Stimulated activated naive CD4-positive, alpha-beta T cell (primary cell): ENCODE data around the gene RGS11.
"Not testable (repeated sequence)": the region's sequence is repeated elsewhere in the genome, so short reads cannot be mapped to it uniquely, and the experiment has no call there.

ENCODE experiments used
- DNase-seq, 6 experiments: peaks; one replicate each; lab custom pipeline; 2025; lab: John Stamatoyannopoulos, UW

Gene RGS11

DNA sequence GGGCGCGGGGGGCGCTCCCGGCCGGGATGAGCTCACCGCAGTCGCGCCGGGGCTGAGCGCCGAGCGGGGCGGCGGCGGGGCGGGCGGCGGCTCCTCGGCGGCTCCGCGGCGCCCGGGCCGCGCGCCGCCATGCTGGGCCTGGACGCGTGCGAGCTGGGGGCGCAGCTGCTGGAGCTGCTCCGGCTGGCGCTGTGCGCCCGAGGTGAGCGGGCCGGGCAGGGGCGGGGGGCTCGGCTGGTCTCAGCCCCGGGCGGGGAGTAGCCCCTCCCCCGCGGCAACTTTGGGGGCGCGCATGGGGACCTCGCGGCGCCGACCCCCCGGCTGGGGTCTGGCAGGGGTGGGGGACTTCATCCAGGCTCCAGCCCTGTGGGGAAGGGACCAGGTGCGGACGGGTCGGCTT, 4.8 kb upstream of the RGS11 start, which contains the start of gene ARHGDIG:
TSS of gene ARHGDIG (plus strand) at position 40 of the 400 bp plus-strand sequence. CDS start at position 130, 90 bp downstream.
- no peak for DNase-seq

DNA sequence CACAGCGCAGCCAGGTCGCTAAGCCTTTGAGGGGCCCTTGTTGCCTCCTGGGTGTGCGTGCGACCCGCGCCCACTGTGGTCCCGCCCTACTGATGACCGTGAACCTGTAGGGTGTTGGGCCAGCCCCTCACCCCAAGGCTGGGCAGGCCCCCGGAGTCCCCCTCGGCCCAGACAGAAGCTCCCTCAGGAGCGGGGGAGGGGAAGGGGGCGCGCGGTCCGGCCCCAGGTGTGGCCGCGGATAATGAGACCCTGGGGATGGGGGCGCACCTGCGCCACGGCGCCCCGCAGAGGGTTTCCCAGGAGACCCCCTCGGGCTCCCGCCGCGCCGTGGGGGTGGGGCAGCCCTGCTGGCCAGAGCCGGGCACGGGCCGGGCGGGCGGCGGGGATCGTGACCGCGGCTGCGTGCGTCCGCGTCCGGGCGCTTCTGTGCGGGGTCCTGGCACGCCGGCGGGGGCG, 4.3 kb upstream of the RGS11 start:
- DNase-seq = no peak

DNA sequence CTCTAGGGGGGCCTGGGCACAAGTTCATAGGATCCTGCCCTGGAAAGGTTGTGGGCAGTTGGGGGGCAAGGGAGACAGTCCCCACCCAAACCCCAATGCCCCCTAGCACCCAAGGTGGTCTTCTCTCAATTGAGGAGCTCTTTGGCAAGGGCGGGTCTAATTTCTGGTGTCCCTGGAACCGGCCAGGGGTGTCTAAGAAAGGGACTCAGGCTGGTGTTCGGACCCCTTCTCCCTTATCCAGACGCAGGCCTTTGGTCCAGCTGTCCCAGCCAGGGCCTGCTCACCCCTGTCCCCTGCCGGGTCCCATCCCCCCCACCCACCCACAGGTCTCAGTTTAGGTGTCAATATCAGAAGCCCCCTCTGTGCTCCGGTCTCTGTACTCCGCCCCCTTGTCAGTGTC, 3.8 kb upstream of the RGS11 start:
- DNase-seq = no peak

DNA sequence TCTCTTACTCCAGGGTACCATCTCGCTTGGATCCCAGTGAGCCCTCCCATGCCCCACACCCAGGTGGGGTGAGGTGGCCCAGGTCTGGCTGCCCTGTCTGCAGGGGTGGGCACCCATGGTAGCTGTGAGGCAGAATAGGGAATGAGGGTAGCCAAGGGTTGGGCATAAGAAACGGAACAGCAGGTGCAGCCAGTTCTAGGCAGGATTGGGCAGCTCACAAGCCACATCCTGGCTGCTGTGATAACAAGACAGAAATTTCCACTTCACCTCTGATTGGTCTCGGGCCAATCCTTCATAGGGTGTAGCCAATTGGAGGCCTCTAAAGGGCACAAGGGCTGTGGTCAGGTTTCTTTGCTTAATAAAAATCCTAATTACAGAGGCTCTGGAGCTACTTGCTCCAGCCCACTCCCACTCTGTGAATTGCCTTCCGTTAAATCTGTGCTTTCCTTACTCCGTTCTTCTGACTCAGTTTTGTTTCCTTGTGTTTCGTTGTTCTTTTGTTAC, 3.2 kb upstream of the RGS11 start:
- DNase-seq = peak in 4 of 6 experiments; percentile 19 to 56 (median 43)

- no peak for DNase-seq
Observed at GRCh38 chr16:276426-277077, 808 bp upstream of the RGS11 start.

DNA sequence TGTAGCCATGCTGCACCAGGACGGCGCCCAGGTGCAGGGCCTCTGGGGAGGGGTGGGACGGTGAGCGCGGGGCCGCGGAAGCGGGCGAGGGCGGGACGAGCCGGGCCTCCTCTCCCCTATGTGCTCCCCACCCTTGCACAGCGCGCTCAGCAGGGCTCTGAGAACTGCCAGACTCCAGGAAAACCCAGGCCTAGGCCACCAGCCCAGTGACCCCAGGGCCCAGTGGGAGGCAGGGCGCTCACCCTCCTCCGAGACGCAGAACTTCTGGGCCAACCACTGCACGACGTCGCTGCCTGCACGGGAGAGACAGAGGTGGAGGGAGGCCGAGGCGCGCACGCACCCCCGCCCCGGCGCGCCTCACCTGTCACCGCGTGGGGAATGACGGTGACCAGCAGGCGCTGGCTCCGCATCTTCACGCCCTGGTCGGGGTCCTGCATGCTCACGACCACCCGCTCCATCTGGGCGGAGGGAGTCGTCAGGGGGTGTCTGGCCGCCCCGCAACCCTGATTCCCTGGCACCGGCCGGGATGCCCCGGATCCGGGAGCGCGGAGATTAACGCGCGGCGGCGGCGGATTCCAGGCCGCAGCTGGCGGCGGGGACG, 603 bp downstream of the RGS11 start:
- DNase-seq = peak in 2 of 6 experiments; percentile 10 to 16

- DNase-seq = no peak
Observed at GRCh38 chr16:273547-274421, 2.0 kb downstream of the RGS11 start.

GRCh38 chr16:272633-273546, 2.9 kb downstream of the RGS11 start:
- DNase-seq = no peak

DNA sequence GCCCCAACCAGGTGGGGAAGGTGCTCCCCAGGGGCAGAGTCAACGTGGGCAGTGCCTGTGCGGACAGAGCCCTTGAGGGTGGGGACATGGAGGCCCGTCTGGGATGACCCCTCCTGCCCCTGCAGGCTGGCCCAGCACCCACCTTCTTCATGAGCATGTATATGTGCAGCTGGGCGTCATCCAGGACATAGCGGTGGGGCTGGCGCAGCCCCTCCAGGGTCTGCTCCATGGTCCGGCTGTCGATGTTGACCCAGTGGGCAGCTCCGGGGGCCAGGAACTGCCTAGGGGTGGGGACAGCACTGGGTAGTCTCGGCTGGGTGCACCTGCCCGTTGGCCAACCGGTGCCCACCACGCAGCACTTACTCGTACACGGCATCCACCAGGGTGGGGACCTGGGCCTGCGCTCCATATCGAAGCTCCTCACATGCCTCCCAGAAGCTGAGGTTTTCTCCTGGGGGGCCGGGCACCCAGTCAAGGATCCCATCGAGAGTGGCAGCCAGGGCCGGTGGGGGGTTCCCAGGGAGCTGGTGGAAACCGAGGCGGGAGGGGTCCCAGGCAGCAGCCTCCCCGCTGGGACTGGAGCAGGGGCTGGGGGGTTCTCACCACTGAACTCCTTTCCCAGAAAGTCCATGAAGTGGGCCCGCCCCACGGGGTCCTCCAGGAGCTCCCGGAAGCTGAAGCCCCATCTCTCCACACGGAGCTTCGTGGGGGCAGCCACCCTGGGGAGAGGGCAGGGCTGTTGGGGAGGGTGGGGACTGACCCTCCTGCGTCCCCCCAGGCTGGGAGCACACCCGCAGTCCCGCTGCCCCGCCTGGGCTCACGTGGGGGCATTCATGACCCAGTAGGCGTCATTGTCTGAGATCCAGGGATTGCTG, 5.1 kb downstream of the RGS11 start:
- no peak for DNase-seq

- DNase-seq = no peak
Observed at GRCh38 chr16:269061-269796, 6.5 kb downstream of the RGS11 start.

GRCh38 chr16:268141-269053, 7.3 kb downstream of the RGS11 start:
- no peak for DNase-seq

DNA sequence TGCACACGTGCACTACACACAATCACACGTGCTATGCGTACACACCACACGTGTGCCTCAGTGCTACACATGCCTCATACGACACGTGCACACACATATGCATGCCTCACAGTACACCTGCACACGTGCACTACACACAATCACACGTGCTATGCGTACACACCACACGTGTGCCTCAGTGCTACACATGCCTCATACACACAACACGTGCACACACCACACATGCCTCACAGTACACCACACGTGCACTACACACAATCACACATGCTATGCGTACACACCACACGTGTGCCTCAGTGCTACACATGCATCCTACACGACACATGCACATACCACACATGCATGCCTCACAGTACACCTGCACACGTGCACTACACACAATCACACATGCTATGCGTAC, 8.2 kb downstream of the RGS11 start:
- not testable (repeated sequence) for DNase-seq

DNA sequence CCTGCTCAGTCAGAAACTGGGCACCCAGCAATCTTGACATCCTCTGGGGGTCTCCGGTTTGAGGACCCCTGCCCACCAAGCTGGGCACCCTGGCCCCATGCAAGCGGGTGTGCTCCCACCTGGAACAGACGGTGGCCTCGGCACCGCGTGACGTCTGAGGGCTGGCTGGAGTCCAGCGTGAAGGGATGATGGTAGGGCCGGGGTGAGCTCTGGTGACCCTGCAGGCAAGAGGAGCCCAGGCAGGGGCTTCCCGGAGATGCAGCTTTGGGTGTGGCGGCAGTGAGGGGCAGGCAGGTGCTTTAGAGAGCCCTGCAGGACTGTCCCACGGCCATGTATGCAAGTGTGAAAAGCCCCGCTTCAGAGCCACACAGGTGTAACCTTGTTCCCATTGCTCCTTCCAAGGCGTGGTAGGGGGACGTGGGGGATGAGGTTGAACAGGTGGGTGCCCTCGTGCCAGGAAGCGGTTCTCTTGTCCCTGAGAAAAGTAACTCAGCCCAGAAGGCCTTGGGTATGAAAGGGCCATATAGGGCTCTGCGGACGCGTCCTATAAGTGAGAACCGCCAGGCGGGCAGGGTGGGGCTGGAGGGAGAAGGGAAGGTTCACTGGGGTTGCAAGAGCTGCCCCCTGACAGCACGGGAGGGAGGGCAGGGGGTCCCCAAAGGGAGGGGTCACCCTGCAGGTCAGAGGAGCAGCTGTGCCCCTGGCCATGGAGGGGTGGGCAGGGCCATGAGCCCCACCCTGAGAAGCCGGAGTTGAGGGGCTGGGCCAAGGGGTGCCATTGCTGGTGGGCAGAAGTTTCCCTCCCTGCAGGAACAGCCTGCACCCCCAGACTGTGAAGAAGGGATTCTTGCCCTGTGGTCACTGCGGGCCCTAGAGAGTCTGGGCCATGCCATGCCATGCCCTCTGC, 9.2 kb downstream of the RGS11 start:
- DNase-seq = no peak

DNA sequence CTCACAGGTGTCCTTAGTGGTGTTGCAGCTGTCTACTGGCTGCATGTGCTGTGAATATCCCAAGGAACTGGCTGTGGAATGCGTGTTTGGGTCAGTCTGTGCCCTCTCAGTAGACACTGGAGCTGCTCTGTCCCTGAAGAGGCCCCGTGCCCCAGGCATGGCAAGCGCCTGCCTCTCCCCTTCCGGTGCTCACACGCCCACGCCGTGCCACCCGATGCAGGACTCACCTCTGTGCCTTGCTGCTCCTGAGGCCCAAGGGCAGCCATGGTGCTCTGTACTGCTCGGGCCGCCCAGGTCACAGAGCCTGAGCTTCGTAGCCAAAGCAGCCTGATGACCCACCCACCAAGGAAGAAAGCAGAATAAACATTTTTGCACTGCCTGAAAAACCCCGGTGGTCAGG, 10.0 kb downstream of the RGS11 start:
- DNase-seq = no peak

GRCh38 chr16:265002-265529, 10.7 kb downstream of the RGS11 start:
- DNase-seq = no peak

DNA sequence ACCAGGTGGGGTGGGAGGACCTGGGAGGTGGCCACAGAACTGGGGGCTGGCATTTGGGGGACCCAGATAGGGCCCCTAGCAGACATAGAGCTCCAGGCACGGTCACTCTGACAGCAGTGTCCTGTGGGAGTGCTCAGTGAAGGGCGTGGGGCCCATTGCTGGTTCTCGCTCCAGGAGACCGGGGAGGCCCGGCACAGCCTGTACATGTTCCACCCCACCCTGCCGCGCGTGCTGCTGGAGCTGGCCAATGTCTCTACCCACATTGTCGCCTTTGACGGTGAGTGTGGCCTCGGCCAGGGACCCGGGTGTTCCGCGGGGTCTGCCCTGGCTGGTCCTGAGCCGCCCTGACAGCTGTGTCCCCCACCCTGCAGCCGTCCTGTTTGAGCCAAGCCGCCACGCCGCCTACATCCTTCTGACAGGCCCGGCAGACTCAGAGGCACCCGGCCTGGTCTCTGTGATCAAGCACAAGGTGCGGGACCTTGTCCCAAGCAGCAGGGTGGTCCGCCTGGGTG, 11.2 kb downstream of the RGS11 start:
- DNase-seq = no peak

- no peak for DNase-seq
Observed at GRCh38 chr16:263944-264343, 11.8 kb downstream of the RGS11 start.
